ENCODE measurements around the gene SIRT2.

Gene SIRT2

DNA sequence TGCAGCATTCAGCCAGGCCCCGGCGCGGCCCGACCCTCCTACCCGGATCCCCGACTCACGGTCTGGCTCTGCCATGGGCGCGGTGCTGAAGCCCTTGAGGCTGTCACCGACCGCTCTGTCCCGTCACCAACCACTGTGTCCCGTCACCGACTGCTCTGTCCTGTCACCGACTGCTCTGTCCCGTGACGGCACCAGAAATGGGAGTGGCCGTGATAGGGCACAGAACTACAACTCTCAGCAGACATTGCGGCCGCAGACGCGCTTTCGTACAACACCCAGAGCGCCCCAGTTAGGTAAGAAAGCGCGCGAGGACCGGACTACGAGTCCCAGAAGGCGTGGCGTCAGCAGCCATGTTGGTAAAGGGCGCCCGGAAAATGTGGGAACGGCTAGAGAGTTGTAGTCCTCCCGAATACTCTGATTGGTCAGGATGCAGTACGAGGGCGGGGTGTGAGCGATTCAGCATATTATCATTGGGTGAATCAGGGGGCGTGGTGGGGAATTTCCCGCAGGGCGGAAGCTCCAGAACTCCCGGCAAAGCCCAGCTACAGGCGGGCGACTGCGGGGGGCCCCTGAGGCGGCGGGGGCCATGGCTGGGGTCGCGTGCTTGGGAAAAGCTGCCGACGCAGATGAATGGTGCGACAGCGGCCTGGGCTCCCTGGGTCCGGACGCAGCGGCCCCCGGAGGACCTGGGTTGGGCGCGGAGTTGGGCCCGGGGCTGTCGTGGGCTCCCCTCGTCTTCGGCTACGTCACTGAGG lies at the start of gene SIRT2, which contains the start of gene NFKBIB:
SIRT2 (minus strand) TSS at position 172 of the 755 bp plus-strand sequence; CDS start at position 75, 97 bp downstream.
NFKBIB (plus strand) TSS at position 523 of the 755 bp plus-strand sequence; CDS start at position 587, 64 bp downstream.
- ChIA-PET CTCF (no interaction called here), POLR2A (ENCODE audit: low non-redundant PET) (interaction anchor here (0.7 kb wide), 1 partner anchor 30 kb away, joined by 3 read pairs; no protein-coding TSS in a partner anchor)
- H3K27ac ChIP-seq = peak within 1 kb of the TSS; percentile 72
- peak; percentile 99 for DNase-seq (ENCODE audit: low spot score)
- TF ChIP-seq, protein P1, sequence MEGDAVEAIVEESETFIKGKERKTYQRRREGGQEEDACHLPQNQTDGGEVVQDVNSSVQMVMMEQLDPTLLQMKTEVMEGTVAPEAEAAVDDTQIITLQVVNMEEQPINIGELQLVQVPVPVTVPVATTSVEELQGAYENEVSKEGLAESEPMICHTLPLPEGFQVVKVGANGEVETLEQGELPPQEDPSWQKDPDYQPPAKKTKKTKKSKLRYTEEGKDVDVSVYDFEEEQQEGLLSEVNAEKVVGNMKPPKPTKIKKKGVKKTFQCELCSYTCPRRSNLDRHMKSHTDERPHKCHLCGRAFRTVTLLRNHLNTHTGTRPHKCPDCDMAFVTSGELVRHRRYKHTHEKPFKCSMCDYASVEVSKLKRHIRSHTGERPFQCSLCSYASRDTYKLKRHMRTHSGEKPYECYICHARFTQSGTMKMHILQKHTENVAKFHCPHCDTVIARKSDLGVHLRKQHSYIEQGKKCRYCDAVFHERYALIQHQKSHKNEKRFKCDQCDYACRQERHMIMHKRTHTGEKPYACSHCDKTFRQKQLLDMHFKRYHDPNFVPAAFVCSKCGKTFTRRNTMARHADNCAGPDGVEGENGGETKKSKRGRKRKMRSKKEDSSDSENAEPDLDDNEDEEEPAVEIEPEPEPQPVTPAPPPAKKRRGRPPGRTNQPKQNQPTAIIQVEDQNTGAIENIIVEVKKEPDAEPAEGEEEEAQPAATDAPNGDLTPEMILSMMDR (conservative IDR thresholded peaks at IDR 0.05; ENCODE audit: low read depth) = no peak

DNA sequence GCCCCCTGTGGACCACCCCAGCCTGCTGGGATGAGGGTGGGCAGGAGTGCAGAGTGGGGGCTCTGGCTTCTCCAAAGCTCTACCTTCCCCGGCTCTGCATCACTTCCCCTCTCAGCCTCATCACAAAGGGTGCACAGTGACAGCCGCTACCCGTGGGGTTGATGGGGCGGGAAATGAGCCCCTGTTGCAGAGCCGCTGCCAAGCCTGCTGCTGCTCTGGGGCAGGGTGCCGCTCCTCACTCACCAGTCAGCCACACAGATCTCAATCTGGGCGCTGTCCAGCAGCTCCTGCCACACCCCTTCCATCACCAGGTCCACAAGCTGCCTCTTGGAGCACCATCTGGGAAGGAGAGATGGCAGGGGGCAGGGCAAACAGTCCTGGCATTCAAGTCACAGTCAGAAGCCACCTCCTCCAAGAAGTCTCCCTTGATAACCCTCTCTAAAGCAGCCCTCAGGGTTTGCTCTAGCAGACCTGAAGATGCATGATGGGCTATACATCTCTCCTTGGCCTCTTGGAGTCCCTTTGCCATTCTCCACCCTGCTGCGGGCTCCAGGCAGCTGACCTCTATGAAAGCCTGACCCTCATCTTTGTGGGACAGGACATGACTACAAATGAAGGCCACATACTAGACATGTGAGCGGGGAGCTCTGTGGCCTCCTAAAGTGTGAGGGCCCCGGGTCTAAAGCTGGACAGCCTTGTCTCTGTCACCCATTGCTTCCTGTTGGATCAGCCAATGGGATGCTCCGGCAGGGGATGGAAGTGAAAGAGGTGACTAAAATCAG lies 47.0 kb upstream of the SIRT2 start:
- peak overlapping the region; percentile 22; the same call in 1 of the 2 replicates for H3K27ac ChIP-seq

DNA sequence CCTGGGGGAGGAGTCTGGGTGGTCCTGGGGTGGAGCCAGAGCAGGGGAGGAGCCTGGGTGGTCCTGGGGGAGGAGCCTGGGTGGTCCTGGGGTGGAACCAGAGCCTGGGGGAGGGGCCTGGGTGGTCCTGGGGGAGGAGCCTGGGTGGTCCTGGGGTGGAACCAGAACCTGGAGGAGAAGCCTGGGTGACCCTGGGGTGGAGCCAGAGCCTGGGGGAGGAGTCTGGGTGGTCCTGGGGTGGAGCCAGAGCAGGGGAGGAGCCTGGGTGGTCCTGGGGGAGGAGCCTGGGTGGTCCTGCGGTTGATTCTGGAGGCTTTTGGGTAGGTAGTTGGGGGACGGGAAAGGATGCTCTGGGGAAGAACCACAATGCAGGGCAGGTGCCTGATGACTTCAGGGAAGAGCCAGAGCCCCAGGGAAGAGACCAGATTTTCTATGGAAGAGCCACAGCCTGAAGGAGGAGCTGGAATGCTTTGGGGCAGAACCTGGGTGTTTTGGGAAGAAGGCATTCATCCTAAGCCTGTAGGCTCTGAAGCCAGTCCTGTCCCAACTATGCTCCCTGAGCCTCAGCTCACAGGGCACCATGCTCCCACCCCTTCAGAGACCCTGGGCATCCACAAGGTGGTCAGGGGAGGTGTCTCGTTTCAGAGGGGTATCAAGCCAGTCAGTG lies 46.3 kb upstream of the SIRT2 start:
- no peak for DNase-seq (ENCODE audit: low spot score)
- peak overlapping the region; percentile 22; the same call in 1 of the 2 replicates for H3K27ac ChIP-seq
- TF ChIP-seq, protein P1 (conservative IDR thresholded peaks at IDR 0.05; ENCODE audit: low read depth) = no peak
- CTCF ChIA-PET = interaction anchor here (0.6 kb wide), 2 partner anchors 197 to 279 kb away, joined by 3 read pairs; no protein-coding TSS in a partner anchor
- POLR2A ChIA-PET (ENCODE audit: low non-redundant PET) = interaction anchor here (0.5 kb wide), 1 partner anchor 215 kb away, joined by 4 read pairs; no protein-coding TSS in a partner anchor

More for the DNA sequence above, 47.0 kb upstream of the SIRT2 start:
- no peak for DNase-seq (ENCODE audit: low spot score)
- POLR2A ChIA-PET (ENCODE audit: low non-redundant PET) = interaction anchor here (0.5 kb wide), 1 partner anchor 216 kb away, joined by 4 read pairs; no protein-coding TSS in a partner anchor
- TF ChIP-seq, protein P1 (conservative IDR thresholded peaks at IDR 0.05; ENCODE audit: low read depth) = no peak
- CTCF ChIA-PET = interaction anchor here (0.6 to 0.7 kb wide), 2 partner anchors 198 to 327 kb away, joined by 3 read pairs; partner anchors contain the start of gene EIF3K

DNA sequence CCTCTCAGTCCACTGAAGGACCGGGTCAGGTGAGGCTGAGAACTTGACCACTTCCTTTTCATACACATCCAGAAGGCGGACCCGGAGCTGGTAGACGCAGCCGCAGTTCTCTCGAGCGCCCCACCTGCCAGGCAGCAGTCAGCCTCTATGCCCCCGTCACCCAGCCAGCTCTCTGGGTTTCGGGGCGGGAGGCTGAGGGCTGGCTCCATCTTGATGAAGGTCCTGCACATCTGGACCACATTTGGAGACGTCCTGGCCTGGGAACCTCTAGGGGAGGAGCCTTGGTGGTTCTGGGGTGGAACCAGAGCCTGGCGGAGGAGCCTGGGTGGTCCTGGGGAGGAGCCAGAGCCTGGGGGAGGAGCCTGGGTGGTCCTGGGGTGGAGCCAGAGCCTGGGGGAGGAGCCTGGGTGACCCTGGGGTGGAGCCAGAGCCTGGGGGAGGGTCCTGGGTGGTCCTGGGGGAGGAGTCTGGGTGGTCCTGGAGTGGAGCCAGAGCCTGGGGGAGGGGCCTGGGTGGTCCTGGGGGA lies 45.6 kb upstream of the SIRT2 start:
- DNase-seq (ENCODE audit: low spot score) = no peak
- no peak overlapping the region for H3K27ac ChIP-seq
- POLR2A ChIA-PET (ENCODE audit: low non-redundant PET) = no interaction called here
- CTCF ChIA-PET = interaction anchor here (0.7 kb wide), 1 partner anchor 182 kb away, joined by 3 read pairs; no protein-coding TSS in a partner anchor
- TF ChIP-seq, protein P1 (conservative IDR thresholded peaks at IDR 0.05; ENCODE audit: low read depth) = no peak

DNA sequence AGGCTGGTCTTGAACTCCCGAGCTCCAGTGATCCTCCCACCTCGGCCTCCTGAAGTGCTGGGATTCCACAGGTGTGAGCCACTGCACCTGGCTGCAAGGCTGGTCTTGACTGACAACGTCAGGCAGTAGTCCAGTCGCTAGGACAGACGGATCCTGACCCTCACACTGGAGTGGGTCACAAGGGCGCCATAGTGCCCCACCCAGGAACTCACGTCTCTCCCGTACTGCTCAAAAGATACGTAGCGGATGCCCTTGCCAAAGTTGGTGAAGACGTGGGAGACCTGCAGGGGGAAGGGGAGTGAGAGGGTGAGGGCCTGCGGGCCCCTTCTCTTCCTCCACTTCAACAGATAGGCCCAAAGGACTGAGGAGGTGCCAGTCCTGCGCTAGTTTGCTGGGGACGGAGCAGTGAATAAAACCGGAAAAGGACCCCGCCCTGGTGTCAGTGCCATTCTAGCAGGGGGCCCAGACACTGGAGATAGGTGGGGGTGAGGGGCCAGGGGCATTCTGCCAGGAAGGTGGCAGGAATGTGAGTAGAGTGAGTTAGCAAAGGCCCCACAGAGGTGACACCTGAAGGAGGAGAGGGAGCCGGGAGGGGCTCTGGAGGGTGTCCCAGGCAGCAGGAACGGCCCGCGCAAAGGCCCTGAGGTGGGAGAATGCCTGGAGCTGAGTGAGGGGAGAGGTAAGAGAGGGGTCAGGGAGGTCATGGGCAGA lies 43.2 kb upstream of the SIRT2 start:
- ChIA-PET POLR2A (ENCODE audit: low non-redundant PET) (no interaction called here), CTCF (interaction anchor here (0.6 kb wide), 1 partner anchor 20 kb away, joined by 11 read pairs; no protein-coding TSS in a partner anchor)
- TF ChIP-seq, protein P1 (conservative IDR thresholded peaks at IDR 0.05; ENCODE audit: low read depth) = no peak
- H3K27ac ChIP-seq = no peak overlapping the region
- no peak for DNase-seq (ENCODE audit: low spot score)

All from RWPE1 (cell line).